ENCODE results near the gene LETM1.

The LETM1 gene

GRCh38 chr4:1793496-1793840 lies 62.5 kb downstream of the LETM1 start:
- H3K27me3 ChIP-seq (replicated peaks in 2 of 5; ENCODE audit: control insufficient read depth in 4 of 5, insufficient read depth in 5 of 5, low read length in 4 of 5) = peaks cover 0 to 48% (median 14%) of the 10 kb centered on the region in 5 experiments
- no peaks in the 10 kb centered on the region for H3K36me3 ChIP-seq (ENCODE audit: control insufficient read depth in 4 of 4, insufficient read depth in 4 of 4, low read length in 3 of 4)
- H3K27ac ChIP-seq (ENCODE audit: insufficient read depth in 1 of 2, low read depth in 1 of 2, low read length in 2 of 2, poor library complexity in 1 of 2, severe bottlenecking in 2 of 2) = no peak overlapping the region
- CTCF ChIA-PET = interaction anchor here (1.7 to 4.4 kb wide), 4 partner anchors 13 to 46 kb away, joined by 7 to 28 read pairs (median 12); no protein-coding TSS in a partner anchor
- peak in 2 of 3 donors; percentile 46 to 51 for DNase-seq
- under 1% methylated on average over 18 of the region's 44 CpGs for WGBS (ENCODE audit: insufficient coverage)
- no peaks in the 10 kb centered on the region for H3K9me3 ChIP-seq (ENCODE audit: control extremely low read depth in 1 of 5, control insufficient read depth in 4 of 5, insufficient read depth in 2 of 5, low read depth in 1 of 5, low read length in 4 of 5)
- peak overlapping the region in 6 of 7 experiments; percentile 29 to 71 (median 57) for H3K4me3 ChIP-seq (ENCODE audit: control insufficient read depth in 1 of 7, extremely low read depth in 1 of 7, insufficient read depth in 4 of 7, low read depth in 2 of 7, low read length in 6 of 7)
- POLR2A ChIA-PET = interaction anchor here (0.5 to 1.0 kb wide), 2 partner anchors 22 to 42 kb away, joined by 3 read pairs; no protein-coding TSS in a partner anchor
- peaks cover 0 to 24% (median 20%) of the 10 kb centered on the region in 4 experiments for H3K4me1 ChIP-seq (ENCODE audit: control extremely low read depth in 1 of 4, control insufficient read depth in 4 of 4, insufficient read depth in 4 of 4, low read length in 3 of 4)

- H3K9me3 ChIP-seq (ENCODE audit: control extremely low read depth in 1 of 5, control insufficient read depth in 4 of 5, insufficient read depth in 2 of 5, low read depth in 1 of 5, low read length in 4 of 5) = no peaks in the 10 kb centered on the region
- peaks cover 0 to 24% (median 20%) of the 10 kb centered on the region in 4 experiments for H3K4me1 ChIP-seq (ENCODE audit: control extremely low read depth in 1 of 4, control insufficient read depth in 4 of 4, insufficient read depth in 4 of 4, low read length in 3 of 4)
- 1% methylated on average over 51 of the region's 95 CpGs for WGBS (ENCODE audit: insufficient coverage)
- POLR2A ChIA-PET = interaction anchor here (0.6 to 1.2 kb wide), 3 partner anchors 12 to 41 kb away, joined by 3 read pairs; no protein-coding TSS in a partner anchor
- CTCF ChIA-PET = interaction anchor here (0.7 to 4.4 kb wide), 6 partner anchors 9 to 48 kb away, joined by 3 to 28 read pairs (median 7); no protein-coding TSS in a partner anchor
- no peak within 1 kb of the TSS for H3K27ac ChIP-seq (ENCODE audit: insufficient read depth in 1 of 2, low read depth in 1 of 2, low read length in 2 of 2, poor library complexity in 1 of 2, severe bottlenecking in 2 of 2)
- H3K4me3 ChIP-seq (ENCODE audit: control insufficient read depth in 1 of 7, extremely low read depth in 1 of 7, insufficient read depth in 4 of 7, low read depth in 2 of 7, low read length in 6 of 7) = peak within 1 kb of the TSS; percentile 12 to 71 (median 54)
- no peaks in the 10 kb centered on the region for H3K36me3 ChIP-seq (ENCODE audit: control insufficient read depth in 4 of 4, insufficient read depth in 4 of 4, low read length in 3 of 4)
- DNase-seq = peak in 2 of 3 donors; percentile 54 to 61
- peaks cover 0 to 48% (median 14%) of the 10 kb centered on the region in 5 experiments for H3K27me3 ChIP-seq (replicated peaks in 2 of 5; ENCODE audit: control insufficient read depth in 4 of 5, insufficient read depth in 5 of 5, low read length in 4 of 5)
These were observed 63.0 kb downstream of the LETM1 start, which contains the start of gene FGFR3 for GRCh38 chr4:1792832-1793495. Gene FGFR3, plus strand, starts transcription at chr4:1793293. Its CDS starts 642 bp downstream, at chr4:1793935.

- Histone ChIP-seq H3K36me3 (ENCODE audit: control insufficient read depth in 4 of 4, insufficient read depth in 4 of 4, low read length in 3 of 4) (no peaks in the 10 kb centered on the region), H3K27me3 (replicated peaks in 2 of 5; ENCODE audit: control insufficient read depth in 4 of 5, insufficient read depth in 5 of 5, low read length in 4 of 5) (peaks cover 0 to 47% (median 14%) of the 10 kb centered on the region in 5 experiments), H3K4me3 (ENCODE audit: control insufficient read depth in 1 of 7, extremely low read depth in 1 of 7, insufficient read depth in 4 of 7, low read depth in 2 of 7, low read length in 6 of 7) (peak overlapping the region in 2 of 7 experiments; percentile 38 to 43), H3K4me1 (ENCODE audit: control extremely low read depth in 1 of 4, control insufficient read depth in 4 of 4, insufficient read depth in 4 of 4, low read length in 3 of 4) (peaks cover 0 to 24% (median 20%) of the 10 kb centered on the region in 4 experiments), H3K27ac (ENCODE audit: insufficient read depth in 1 of 2, low read depth in 1 of 2, low read length in 2 of 2, poor library complexity in 1 of 2, severe bottlenecking in 2 of 2) (no peak overlapping the region), H3K9me3 (ENCODE audit: control extremely low read depth in 1 of 5, control insufficient read depth in 4 of 5, insufficient read depth in 2 of 5, low read depth in 1 of 5, low read length in 4 of 5) (no peaks in the 10 kb centered on the region)
- WGBS (ENCODE audit: insufficient coverage) = 70% methylated on average over 28 of the region's 29 CpGs
- POLR2A ChIA-PET = interaction anchor here (0.6 to 1.2 kb wide), 3 partner anchors 12 to 41 kb away, joined by 3 read pairs; no protein-coding TSS in a partner anchor
- CTCF ChIA-PET = interaction anchor here (0.7 to 3.6 kb wide), 5 partner anchors 8 to 47 kb away, joined by 3 to 16 read pairs (median 7); no protein-coding TSS in a partner anchor
- DNase-seq = no peak
These were observed 63.7 kb downstream of the LETM1 start for GRCh38 chr4:1792158-1792831.

DNA sequence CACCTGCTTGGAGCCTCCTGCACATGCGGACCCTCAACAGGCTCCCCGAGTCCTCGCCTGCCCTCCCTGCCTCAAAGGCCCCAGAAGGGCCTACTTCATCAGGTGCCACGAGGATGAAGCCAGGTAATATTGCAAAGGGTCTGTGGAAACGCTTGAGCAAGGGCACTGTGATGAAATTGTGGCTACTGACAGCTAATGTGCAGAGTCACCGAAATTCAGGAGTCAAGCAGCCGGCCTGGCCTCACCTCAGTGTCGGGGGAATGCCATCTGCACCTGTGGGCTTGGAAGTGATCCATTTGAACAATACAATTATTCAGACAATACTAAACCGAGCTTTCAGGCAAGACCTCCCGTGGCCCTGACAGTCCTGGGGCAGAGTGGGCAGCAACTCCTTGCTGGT lies 66.0 kb downstream of the LETM1 start:
- WGBS (ENCODE audit: insufficient coverage) = 93% methylated on average over 10 of the region's 10 CpGs
- POLR2A ChIA-PET = no interaction called here
- no peak for DNase-seq
- Histone ChIP-seq H3K27ac (ENCODE audit: insufficient read depth in 1 of 2, low read depth in 1 of 2, low read length in 2 of 2, poor library complexity in 1 of 2, severe bottlenecking in 2 of 2) (no peak overlapping the region), H3K4me1 (ENCODE audit: control extremely low read depth in 1 of 4, control insufficient read depth in 4 of 4, insufficient read depth in 4 of 4, low read length in 3 of 4) (peaks cover 0 to 18% (median 16%) of the 10 kb centered on the region in 4 experiments), H3K36me3 (ENCODE audit: control insufficient read depth in 4 of 4, insufficient read depth in 4 of 4, low read length in 3 of 4) (no peaks in the 10 kb centered on the region), H3K9me3 (ENCODE audit: control extremely low read depth in 1 of 5, control insufficient read depth in 4 of 5, insufficient read depth in 2 of 5, low read depth in 1 of 5, low read length in 4 of 5) (no peaks in the 10 kb centered on the region), H3K27me3 (replicated peaks in 2 of 5; ENCODE audit: control insufficient read depth in 4 of 5, insufficient read depth in 5 of 5, low read length in 4 of 5) (peaks cover 0 to 25% (median 7%) of the 10 kb centered on the region in 5 experiments), H3K4me3 (ENCODE audit: control insufficient read depth in 1 of 7, extremely low read depth in 1 of 7, insufficient read depth in 4 of 7, low read depth in 2 of 7, low read length in 6 of 7) (no peak overlapping the region)
- CTCF ChIA-PET = interaction anchor here (1.3 to 1.8 kb wide), 2 partner anchors 9 to 12 kb away, joined by 3 to 7 read pairs; no protein-coding TSS in a partner anchor

DNA sequence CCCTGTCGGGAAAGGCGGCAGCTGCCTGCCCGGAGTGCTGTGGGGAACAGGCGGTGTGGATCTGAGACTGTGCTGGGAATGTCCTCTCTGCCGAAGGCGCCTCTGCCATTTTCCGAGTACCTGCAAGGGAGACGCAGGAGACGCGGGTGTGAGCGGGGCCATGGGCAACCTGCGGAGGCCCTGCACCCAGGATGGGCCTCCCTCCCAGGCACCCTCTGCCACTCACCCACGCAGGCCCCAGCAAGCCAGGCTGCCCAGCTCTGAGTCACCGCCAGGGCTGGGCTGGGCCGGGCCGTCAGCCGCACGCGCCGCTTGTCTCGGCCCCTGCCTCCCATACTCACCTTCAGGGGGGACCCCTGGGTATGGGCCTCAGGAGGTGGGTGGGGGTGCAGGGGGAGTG lies 66.4 kb downstream of the LETM1 start:
- ChIA-PET CTCF (interaction anchor here (1.3 to 1.8 kb wide), 3 partner anchors 9 to 25 kb away, joined by 3 to 7 read pairs (median 4); no protein-coding TSS in a partner anchor), POLR2A (no interaction called here)
- no peak for DNase-seq
- Histone ChIP-seq H3K36me3 (ENCODE audit: control insufficient read depth in 4 of 4, insufficient read depth in 4 of 4, low read length in 3 of 4) (no peaks in the 10 kb centered on the region), H3K4me1 (ENCODE audit: control extremely low read depth in 1 of 4, control insufficient read depth in 4 of 4, insufficient read depth in 4 of 4, low read length in 3 of 4) (peaks cover 0 to 14% (median 12%) of the 10 kb centered on the region in 4 experiments), H3K4me3 (ENCODE audit: control insufficient read depth in 1 of 7, extremely low read depth in 1 of 7, insufficient read depth in 4 of 7, low read depth in 2 of 7, low read length in 6 of 7) (no peak overlapping the region), H3K27ac (ENCODE audit: insufficient read depth in 1 of 2, low read depth in 1 of 2, low read length in 2 of 2, poor library complexity in 1 of 2, severe bottlenecking in 2 of 2) (no peak overlapping the region), H3K9me3 (ENCODE audit: control extremely low read depth in 1 of 5, control insufficient read depth in 4 of 5, insufficient read depth in 2 of 5, low read depth in 1 of 5, low read length in 4 of 5) (no peaks in the 10 kb centered on the region), H3K27me3 (replicated peaks in 2 of 5; ENCODE audit: control insufficient read depth in 4 of 5, insufficient read depth in 5 of 5, low read length in 4 of 5) (peaks cover 0 to 20% (median 7%) of the 10 kb centered on the region in 5 experiments)
- WGBS (ENCODE audit: insufficient coverage) = 87% methylated on average over 13 of the region's 21 CpGs

DNA sequence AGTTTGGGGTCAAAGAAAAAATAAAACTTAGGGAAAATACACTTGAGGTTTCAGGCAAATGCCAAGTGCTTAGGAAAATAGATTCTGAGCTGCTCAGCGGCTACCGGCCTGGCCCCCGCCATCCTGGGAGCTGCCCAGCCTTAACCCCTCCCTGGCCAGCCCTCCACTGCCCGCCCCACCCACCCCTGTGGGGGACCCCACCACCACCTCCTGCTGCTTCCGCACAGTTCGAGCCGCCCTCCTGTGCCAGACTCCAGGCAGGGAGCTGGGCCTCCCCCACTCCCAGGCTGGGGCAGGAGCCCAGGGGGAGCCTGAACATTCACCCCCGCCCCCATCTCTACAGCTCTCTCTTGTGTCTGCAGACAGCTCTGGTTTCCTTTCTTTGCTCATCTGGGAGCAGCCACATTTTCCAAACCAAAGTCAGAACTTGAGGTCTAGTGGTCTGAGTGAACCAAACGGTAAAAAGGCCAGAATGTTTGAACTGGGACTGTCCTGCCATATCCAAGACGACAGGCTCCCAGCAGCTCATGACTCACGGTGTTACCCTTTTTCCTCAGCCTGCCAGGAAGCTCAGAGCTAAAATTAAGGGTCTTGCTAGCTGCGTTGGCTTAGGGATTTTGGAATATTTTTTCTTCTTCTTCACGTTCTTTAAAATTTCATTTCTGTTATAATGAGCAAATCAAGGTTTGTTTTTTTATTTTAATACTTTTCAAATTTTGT lies 67.5 kb downstream of the LETM1 start:
- DNase-seq = no peak
- no peak overlapping the region for H3K27ac ChIP-seq (ENCODE audit: insufficient read depth in 1 of 2, low read depth in 1 of 2, low read length in 2 of 2, poor library complexity in 1 of 2, severe bottlenecking in 2 of 2)
- no peaks in the 10 kb centered on the region for H3K36me3 ChIP-seq (ENCODE audit: control insufficient read depth in 4 of 4, insufficient read depth in 4 of 4, low read length in 3 of 4)
- peaks cover 0 to 11% (median 7%) of the 10 kb centered on the region in 5 experiments for H3K27me3 ChIP-seq (replicated peaks in 2 of 5; ENCODE audit: control insufficient read depth in 4 of 5, insufficient read depth in 5 of 5, low read length in 4 of 5)
- H3K4me3 ChIP-seq (ENCODE audit: control insufficient read depth in 1 of 7, extremely low read depth in 1 of 7, insufficient read depth in 4 of 7, low read depth in 2 of 7, low read length in 6 of 7) = no peak overlapping the region
- no peaks in the 10 kb centered on the region for H3K9me3 ChIP-seq (ENCODE audit: control extremely low read depth in 1 of 5, control insufficient read depth in 4 of 5, insufficient read depth in 2 of 5, low read depth in 1 of 5, low read length in 4 of 5)
- ChIA-PET POLR2A (no interaction called here), CTCF (interaction anchor here (1.3 to 1.5 kb wide), 2 partner anchors 24 to 44 kb away, joined by 3 to 4 read pairs; no protein-coding TSS in a partner anchor)
- peaks cover 0 to 4% (median 3%) of the 10 kb centered on the region in 4 experiments for H3K4me1 ChIP-seq (ENCODE audit: control extremely low read depth in 1 of 4, control insufficient read depth in 4 of 4, insufficient read depth in 4 of 4, low read length in 3 of 4)
- WGBS (ENCODE audit: insufficient coverage) = 84% methylated on average over 6 of the region's 13 CpGs

Data from common myeloid progenitor, CD34-positive (primary cell).